HT1080 (cell line): ENCODE results near the gene CELF2. TPM values are rescaled to one million over a fixed set of nuclear protein-coding genes. Genes with fewer than 3 reads are reported as not detected.
A peak's percentile ranks its signal among the peaks of the same experiment; 100 is the strongest.

ENCODE experiments used
- DNase-seq: peaks from one replicate; pipeline ENCODE4 v3.0.0-alpha.2; 2015; ENCODE audit warnings: low read depth
- total RNA-seq: library from RNA; depleted of rRNA; stranded (reverse); fragments of >200 nt; shearing (Covaris generic); gene quantifications from 2 replicates; pipeline ENCODE4 v1.2.3, GENCODE V29; 2014

The CELF2 gene
- total RNA-seq, 1 experiment from 2014 or later = 9.7 TPM

DNA sequence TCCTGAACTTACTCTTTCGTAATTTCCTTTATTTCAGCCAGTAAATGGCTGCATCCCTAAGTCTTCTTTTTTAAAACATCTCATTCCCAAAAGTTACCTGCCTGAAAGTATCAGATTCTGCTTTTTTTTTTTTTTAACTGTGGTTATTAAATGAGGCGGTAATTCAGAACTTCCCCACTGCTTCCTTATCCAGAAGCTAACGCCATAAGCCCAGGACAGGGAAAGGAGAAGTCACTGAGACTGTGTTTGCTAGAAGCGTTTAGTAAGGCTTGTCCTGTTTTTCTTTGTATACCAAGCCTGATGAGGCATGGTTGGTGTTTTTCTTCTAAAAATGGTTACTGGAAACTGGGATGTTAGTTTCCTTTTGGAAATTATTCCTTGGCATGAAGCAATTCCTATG lies 197.8 kb downstream of the CELF2 start:
- DNase-seq = no peak

DNA sequence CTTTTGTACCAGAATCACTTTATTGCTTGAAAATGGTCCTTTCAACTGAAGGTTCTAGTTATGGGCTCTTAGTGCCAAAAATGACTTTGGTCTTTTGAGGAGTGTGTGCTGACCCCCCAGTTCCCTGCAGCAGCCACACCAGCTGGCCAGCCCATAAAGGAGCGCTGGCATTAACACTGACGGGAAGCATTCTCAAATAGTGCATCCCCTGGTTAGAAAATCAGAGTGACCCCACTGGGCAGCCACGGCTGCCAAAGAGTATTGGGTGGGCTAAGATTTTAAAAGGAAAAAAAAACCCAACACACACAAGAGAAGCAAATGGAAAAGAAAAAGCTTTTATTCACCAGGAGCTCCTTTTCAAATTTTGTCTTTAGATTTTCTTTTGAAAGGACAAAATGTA lies 199.8 kb downstream of the CELF2 start:
- DNase-seq = no peak

DNA sequence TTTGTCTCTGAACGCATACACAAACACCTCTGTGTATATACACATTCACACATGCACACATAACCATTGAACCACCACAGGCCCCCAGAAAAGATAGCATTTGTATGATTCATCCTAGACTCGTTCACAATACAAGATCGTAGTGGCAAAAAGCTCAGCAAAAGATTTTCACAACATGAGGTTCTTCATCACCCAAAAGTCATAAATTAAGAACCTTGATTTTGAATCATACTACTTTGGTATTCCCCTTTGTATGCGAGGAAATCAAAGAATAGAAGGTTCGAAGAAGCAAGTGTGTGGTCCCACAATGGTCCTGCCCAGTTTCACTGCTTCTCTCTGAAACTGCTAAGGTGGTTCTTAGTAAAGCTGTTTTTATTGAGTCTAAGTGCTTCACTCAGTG lies 200.7 kb downstream of the CELF2 start:
- no peak for DNase-seq

DNA sequence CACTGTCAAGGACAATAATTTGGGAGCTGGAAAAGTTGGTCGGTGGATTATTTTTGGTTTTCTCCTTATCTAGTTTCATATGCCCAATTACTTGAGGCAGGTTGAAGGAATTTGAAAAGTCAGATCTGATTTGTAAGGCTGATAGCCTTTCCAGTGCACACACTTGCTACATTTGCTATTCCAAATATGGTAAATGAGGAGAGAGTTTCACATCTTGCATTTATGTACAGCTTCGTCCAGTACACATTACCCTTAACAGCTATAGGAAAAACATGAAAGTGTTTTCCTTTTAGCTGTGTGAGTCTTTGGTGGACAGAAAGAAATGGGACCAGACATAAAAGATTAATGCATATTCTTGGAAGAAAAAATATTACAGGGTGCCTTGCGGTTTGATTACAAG lies 201.8 kb downstream of the CELF2 start:
- no peak for DNase-seq

DNA sequence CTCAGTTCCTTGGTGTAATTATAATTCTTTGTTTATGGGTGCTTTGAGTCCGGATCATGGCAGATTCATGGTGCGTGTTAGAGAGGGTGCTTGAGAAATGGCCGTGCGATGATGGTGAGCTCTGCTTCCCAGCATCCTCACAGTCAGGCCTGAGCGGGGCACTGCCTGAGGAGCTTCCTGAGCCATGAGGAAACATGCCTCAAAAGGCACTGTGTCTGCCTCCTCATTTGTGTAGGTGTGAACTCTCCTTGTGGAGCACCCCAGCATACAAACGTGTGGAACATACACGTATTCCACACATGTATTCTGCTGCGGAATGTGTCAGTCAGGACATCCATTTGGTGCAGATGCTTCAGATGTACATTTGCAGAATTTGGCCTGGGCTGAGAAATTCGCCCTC lies 205.4 kb downstream of the CELF2 start:
- DNase-seq = no peak

DNA sequence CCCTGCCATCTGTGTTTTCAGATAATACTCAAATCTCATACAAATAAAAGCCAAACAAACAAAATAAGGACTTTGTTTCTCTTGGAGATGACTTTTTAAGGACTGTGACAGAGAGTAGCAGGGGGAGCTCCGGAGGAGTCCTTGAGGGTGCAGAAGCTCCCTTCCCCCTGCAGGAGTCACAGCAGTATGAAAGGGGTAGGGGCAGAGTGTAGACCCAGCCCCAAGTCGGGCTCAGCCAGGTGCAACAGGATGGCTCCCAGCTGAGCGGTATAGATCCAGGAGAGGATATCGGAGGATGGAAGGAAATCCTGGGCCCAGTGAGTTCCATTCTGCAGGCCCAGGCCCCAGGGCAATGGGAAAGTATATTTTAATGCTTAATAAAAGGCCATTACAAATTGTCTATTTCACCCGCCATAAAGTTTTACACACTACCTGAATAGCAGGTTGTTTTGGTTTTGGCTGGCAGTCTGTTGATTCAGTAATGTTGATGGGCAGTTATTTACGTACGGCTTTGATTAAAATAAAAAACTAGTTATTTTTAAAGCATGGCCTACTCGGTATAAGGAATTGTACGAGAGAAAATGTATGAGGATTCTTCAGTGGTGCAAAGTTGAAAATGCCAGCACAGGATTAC lies 206.0 kb downstream of the CELF2 start:
- no peak for DNase-seq

DNA sequence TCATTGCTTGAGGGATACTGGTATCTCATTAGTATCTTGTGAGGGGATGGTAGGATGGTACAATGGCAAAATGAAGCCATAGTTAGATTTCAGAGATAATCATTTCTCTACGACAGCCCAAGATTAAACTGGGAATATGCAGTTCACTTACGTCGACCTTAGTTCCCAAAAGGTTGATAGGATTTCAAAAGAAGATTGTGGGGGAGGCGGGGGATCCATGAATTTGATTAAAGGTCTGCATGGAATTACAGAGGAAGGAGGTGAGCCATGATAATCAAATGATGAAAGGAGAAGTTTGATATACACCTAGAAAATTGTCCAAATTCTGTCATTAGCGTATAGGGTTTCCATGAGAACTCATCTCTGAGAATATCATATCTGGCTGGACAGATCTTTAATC lies 206.6 kb downstream of the CELF2 start:
- DNase-seq = no peak

DNA sequence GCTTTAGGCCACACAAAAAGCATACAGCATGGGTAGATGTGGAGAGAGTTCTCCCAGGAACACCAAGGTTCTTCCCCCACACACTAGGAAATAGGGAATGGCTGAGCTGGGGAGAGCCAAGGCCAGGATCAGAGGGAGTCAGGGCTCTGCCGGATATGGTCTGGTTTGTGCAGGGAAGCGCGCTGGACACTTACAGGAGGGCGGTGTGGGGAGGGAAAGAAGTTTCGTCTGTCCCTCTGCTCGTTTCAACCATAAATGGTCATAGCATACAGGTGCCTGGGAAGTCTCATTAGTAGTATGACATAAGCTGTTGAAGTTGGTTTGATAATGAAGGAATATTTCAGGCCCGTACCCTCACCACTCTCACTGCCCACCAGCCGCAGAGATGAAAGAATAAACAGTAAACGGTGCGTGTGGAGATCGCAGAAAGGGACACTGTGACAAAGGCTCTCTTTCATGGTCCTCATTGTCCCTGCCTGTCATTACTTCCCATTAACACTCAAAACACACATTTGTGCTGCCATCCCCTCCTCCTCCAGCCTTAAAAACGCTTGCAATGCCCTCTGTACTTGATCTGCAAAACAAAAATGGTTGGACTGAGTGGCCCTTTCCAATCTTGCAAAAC lies 207.2 kb downstream of the CELF2 start:
- DNase-seq = no peak

DNA sequence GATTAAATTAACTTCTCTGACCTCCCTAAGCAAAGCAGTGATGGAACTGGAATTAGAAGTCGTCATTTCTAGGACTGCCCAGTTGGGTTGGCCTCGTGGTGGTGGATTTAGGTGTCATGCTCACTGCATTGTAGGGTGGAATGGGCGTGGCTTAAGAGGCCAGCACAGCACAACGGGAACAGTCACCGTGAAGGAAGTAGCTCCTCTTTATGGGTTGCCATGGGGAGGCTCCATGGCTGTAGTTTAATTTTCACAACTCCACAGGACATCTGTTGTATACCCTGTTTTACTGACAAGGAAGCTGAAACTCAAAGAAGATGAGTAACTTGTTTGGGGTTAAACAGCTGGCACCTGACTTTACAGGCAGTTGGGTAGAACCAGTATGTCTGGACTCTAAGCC lies 208.3 kb downstream of the CELF2 start:
- peak; percentile 50 for DNase-seq

DNA sequence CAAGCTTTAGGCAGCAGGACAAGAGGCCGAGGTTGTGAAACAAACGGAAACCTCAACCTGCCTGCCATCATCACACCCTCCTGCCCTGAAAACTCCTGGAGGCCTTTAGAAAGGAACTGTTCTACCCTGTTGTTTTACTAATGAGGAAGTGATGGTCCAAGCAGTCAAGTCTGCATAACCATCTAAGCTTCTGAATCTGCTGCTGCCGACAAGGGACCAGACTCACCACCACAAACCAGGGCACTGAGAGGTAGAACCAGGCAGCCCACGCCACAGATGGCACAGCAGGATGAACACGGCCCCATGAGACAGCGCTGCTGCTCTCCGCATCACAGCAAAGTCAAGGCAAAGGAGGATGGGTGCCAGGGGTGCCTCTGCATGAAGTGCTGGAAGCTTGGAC lies 209.4 kb downstream of the CELF2 start:
- no peak for DNase-seq

DNA sequence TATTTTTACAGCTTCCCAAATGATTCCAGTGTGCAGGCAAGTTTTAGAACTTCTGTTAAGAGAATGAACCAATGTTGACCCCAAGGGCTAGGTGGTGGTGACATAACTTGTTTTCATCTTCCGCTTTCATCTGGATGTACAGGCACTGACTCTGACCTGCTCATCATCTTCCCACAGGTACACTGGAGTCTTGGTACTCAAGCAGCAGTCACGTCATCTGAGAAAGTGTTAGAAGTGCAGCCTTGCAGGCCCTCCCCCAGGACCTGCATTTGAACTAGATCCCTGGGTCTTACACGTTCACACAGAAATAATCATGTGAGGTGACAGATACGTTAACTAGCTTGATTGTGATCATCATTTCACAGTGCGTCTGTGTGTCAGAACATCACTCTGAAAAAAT lies 212.2 kb downstream of the CELF2 start:
- DNase-seq = no peak

DNA sequence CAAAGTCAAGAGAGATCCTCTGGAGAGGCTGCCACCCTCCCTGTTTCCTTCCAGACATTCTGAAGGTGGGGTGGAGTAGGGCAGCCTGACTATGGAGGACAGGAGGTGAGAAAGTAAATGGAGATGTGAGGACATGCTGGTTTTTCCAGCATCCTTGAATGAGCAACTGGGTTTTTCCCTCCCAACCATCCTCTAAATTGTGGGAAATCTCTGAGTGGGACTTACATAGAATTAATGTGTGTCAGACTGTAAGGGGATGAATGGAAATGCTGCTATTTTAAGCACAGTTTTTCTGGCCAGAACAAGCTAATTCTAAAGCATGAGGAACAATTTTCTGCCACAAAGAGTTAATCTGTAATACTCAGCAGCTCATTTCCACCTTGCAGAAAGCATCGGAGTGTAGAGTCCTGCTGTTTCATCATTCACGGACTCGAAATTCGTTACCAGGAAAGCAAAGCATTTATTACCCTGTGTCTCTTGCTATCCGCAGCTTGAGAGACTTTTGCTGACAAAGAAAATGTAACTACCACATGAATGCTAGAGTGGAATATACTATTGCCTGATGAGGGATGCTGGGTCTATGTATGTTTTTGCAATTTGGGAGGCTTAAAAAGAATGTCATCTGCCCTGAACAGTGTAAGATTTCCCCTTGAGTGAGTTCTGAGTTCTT lies 213.0 kb downstream of the CELF2 start:
- DNase-seq = no peak

DNA sequence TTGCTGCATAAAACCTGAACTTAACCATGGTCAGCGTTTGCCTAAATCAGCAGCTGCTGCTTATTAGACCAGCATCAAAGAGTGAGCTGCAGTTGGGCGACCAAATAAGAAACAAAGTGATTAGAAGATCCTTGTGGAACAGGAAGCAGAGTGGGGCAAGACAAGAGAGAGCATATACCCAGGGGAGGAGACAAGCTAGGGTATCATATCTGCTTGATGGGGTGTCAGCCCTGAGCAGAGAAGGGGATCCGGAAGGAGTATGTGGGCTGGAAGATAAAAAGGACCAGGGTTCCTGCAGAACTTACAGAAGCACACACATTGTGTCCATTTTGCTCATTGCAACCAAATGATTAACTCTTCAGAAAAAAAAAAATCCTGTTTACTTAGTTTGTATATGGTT lies 213.6 kb downstream of the CELF2 start:
- no peak for DNase-seq

DNA sequence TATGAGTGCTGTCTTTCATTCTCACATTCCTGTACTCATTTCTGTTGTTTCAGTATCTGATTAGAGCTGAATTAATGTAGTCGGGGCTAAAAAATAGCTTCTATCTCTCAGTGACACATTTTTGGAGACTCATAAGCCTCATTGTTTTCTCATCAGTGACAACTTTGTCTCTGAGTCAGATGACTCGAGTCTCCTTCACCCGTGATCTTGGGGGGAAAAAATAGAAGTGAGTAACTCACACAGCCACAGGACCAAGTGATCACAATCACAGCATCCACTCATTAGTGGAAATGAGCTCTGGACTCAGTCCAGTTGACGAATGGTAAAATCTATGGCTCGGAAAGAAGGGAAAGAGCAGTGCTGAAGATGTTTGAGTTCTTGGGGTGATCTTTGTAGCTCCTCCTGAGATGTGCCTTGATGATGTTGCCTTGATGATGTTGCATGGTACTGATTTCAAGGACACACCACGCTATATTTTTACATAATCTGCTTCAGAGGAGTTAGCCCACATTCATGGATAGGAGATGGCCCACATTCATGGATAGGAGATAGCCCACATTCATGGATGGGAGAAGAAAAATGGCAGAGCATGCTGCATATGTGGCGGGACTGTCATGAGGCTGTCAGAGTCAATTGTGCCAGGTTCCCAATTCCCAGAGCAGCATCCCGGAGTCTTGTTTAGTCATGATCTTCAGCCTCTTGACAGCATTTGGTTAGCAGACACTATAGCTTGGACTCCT lies 214.7 kb downstream of the CELF2 start:
- DNase-seq = no peak

DNA sequence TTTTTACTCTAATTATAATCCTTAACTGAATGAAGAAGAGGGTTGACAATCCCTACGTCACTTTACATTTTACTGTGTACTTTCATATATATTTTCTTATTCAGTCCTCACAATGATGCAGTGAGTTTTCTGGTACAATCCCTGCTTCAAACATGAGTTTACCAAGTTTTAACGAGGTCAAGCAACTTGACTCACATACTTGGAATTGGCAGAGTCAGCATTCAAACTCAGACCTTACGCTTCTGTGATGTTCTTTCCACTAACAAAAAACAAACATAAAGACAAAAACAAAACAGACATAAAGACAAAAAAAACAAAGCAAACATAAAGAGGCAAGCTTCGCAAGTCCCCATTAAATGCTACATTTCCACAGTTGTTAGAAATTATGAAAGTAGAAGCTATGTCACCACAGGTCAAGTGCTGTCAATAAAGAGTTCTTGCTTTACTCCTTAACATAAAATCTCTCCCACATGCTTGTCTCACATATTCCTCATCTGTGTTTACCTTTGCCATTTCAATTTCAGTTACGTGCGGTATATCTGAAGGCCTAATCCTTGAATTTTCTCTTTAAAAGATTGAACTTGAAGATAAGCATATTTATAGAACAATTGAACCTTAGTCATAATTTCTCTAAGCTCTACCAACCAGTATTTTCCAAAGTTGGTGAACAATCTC lies 217.3 kb downstream of the CELF2 start:
- DNase-seq = no peak

DNA sequence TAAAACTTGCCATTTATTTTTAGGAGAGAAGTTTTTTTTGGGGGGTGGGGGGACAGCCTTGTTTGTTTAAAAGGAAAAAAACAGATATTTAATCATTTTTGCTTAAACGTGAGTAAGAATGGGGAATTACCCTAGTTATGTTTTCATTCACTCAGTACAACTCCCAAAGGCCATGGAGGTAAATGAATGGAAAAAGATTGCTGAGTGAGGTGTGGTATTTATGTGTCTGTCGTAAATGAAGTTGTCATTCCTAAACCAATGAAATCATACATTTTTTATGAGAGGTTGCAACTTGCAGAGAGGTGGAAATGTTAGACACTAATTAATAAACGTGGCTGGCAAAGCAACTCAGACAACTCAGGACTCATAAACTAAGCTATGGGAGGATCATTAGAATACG lies 218.1 kb downstream of the CELF2 start:
- DNase-seq = no peak

DNA sequence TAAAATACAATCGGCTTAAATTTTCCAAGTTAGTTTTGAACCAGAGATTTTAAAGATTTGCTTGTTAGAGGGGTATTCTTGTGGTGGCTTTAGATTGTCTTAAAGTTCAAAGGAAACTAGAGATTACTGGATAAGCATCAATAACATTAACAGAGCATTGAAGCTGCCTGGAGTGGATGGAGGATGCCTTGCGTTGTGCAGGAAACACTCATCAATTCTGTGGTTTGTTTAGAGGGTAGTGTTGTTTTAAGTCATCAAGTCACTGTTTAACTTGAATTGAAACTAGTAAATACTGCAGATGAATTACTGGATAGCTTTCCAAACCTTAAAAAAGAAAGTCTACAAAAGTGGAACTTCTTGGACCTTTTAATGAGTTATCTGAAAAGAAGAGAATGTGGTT lies 218.6 kb downstream of the CELF2 start:
- no peak for DNase-seq

DNA sequence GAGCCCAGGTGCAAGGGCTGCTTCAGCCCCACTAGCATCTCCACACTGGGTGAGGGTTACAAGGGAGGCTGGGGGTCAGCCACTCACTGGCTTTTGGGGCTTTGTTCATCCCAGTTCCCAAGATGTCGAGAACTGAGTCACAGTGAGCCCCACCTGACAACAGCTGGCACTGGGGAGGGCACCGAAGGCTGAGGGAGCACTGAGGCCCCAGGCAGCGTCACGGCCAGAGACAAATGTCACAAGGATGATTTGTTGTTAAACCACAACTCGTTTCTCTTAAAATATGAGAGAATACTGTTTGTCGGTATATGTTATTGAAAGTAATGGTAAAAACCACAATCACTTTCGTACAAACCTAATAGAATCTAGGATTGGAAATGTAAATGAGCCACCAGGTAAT lies 219.9 kb downstream of the CELF2 start:
- DNase-seq = no peak

DNA sequence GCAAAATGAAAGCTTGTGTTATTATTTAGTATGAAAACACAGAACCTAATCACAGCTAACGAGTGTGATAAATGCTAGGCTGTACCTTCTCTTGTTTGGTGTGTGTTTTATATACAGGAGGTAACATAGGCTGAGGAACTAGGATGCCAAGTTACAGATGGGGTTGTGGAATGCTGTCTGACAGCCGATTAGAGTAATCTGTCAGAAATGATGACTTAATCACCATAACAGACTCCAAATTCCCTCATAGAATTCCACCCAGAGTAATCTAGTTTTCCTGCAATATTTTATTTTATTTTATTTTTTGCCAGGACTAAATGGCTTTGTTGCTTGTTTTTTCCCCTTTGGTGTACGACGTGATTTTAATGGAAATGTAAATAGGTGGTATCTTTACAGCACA lies 221.2 kb downstream of the CELF2 start:
- DNase-seq = no peak

DNA sequence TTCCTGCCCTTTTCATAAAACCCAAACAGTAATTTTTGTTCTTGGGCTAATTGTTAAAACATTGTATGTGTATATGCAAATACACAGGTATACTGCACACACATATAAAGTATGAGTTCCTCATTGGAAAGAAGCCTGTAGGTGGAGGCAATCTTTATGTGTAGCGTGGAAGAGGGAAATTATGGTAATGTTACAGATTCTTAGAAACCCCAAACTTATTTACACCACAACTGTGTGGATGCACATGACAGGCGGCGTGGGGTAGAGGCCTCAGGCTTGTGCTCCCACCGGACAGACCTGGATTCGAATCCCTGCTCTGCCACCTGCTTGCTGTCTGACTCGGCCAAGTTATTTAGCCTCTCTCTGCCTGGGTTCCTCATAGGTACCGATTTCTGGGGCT lies 223.0 kb downstream of the CELF2 start:
- DNase-seq = no peak

DNA sequence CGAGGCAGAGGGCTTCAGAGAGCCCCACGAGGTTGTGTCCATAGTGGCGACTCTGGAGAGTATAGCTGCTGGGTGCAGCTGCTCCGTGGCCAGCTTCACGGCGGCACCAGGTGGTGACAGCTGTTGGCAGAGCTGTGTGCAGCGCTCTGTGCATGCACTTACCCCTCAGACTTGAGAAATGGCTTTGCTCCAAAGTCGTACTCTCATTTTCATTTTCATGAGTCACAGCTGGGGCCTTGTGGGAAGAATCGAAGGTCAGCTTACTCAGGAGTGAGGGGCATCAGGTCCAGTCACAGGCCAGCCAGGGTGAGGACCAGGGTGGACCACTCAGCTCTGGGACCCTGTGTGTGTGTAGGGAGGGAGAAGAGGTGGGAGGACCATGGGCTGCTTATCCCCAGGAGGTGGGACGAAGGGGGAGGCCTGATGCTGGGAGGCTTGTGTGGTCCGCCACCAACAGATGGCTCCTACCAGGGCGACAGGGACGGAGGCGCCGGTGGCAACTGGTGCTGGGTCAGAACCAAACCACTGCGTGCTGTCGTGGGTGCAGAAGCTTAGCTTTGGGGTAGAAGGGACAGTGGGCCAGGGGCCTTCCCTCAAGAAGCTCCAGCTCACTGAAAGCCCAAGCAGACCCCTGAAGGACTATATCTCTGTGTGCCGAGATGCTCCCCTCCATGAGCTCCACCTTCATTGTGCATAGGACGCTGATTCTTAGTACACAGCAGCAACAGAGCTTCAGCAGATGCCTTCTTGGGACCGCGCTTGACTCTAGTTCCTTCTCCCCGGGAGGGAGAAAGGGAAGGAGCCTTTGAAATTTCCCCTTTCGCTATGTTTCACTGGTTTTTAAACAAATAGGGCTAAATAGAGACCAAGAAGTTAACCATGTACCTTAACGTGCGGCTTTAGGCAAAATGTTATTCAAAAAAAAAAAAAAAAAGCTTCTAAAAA lies 225.0 kb downstream of the CELF2 start:
- DNase-seq = peak; percentile 74
